ENCODE data around the gene HYI. TPM values are rescaled to one million over a fixed set of nuclear protein-coding genes. Genes with fewer than 3 reads are reported as not detected.

HYI gene
- total RNA-seq, 1 donor from 2014 or later: 25.8 TPM

- H3K36me3 ChIP-seq: no peaks in the 10 kb centered on the region
- H3K9me3 ChIP-seq: no peaks in the 10 kb centered on the region
- no peaks in the 10 kb centered on the region for H3K27me3 ChIP-seq
- no peak overlapping the region for H3K4me3 ChIP-seq
- TF ChIP-seq POLR2A (IDR thresholded peaks at IDR 0.05) (no peak), CTCF (IDR thresholded peaks at IDR 0.05) (no peak), POLR2AphosphoS5 (IDR thresholded peaks at IDR 0.05; ENCODE audit: insufficient read depth in 1 of 2, low read depth in 1 of 2) (no peak)
- no peak overlapping the region for H3K27ac ChIP-seq
- H3K4me1 ChIP-seq: no peaks in the 10 kb centered on the region
- intact Hi-C loops (cut with DNase I): loop anchor here (10.0 kb wide), 1 partner anchor 1237 kb away; no protein-coding TSS in a partner anchor
- DNase-seq (ENCODE audit: extremely low spot score in 2 of 2): no peak
Observed at GRCh38 chr1:43472087-43472462, 18.3 kb upstream of the HYI start.

GRCh38 chr1:43469932-43470331 lies 16.2 kb upstream of the HYI start:
- no peaks in the 10 kb centered on the region for H3K4me1 ChIP-seq

GRCh38 chr1:43468414-43468813 lies 14.7 kb upstream of the HYI start:
- intact Hi-C loops (cut with DNase I): no loop called here

More at GRCh38 chr1:43469932-43470331, 16.2 kb upstream of the HYI start:
- no peak for DNase-seq (ENCODE audit: extremely low spot score in 2 of 2)
- no peaks in the 10 kb centered on the region for H3K36me3 ChIP-seq
- no peaks in the 10 kb centered on the region for H3K27me3 ChIP-seq
- H3K27ac ChIP-seq: no peak overlapping the region
- H3K4me3 ChIP-seq: no peak overlapping the region
- TF ChIP-seq CTCF (IDR thresholded peaks at IDR 0.05) (no peak), POLR2AphosphoS5 (IDR thresholded peaks at IDR 0.05; ENCODE audit: insufficient read depth in 1 of 2, low read depth in 1 of 2) (no peak), POLR2A (IDR thresholded peaks at IDR 0.05) (no peak)
- intact Hi-C loops (cut with DNase I): loop anchor here (10.0 kb wide), 1 partner anchor 1235 kb away; no protein-coding TSS in a partner anchor
- no peaks in the 10 kb centered on the region for H3K9me3 ChIP-seq

GRCh38 chr1:43466403-43466802 lies 12.7 kb upstream of the HYI start:
- H3K36me3 ChIP-seq: no peaks in the 10 kb centered on the region
- intact Hi-C loops (cut with DNase I): no loop called here
- no peak overlapping the region for H3K4me3 ChIP-seq
- no peak for DNase-seq (ENCODE audit: extremely low spot score in 2 of 2)
- H3K27me3 ChIP-seq: no peaks in the 10 kb centered on the region
- no peak overlapping the region for H3K27ac ChIP-seq
- TF ChIP-seq CTCF (IDR thresholded peaks at IDR 0.05): no peak
- TF ChIP-seq POLR2AphosphoS5 (IDR thresholded peaks at IDR 0.05; ENCODE audit: insufficient read depth in 1 of 2, low read depth in 1 of 2): no peak
- TF ChIP-seq POLR2A (IDR thresholded peaks at IDR 0.05): no peak
- H3K9me3 ChIP-seq: no peaks in the 10 kb centered on the region
- no peaks in the 10 kb centered on the region for H3K4me1 ChIP-seq

More at GRCh38 chr1:43468414-43468813, 14.7 kb upstream of the HYI start:
- Histone ChIP-seq H3K4me3 (no peak overlapping the region), H3K9me3 (no peaks in the 10 kb centered on the region), H3K36me3 (no peaks in the 10 kb centered on the region), H3K4me1 (no peaks in the 10 kb centered on the region), H3K27ac (no peak overlapping the region), H3K27me3 (no peaks in the 10 kb centered on the region)
- no peak for TF ChIP-seq POLR2AphosphoS5 (IDR thresholded peaks at IDR 0.05; ENCODE audit: insufficient read depth in 1 of 2, low read depth in 1 of 2)
- TF ChIP-seq CTCF (IDR thresholded peaks at IDR 0.05): no peak
- no peak for TF ChIP-seq POLR2A (IDR thresholded peaks at IDR 0.05)
- no peak for DNase-seq (ENCODE audit: extremely low spot score in 2 of 2)

GRCh38 chr1:43465505-43466067 lies 11.9 kb upstream of the HYI start:
- TF ChIP-seq CTCF (IDR thresholded peaks at IDR 0.05) (no peak), POLR2AphosphoS5 (IDR thresholded peaks at IDR 0.05; ENCODE audit: insufficient read depth in 1 of 2, low read depth in 1 of 2) (no peak), POLR2A (IDR thresholded peaks at IDR 0.05) (no peak)

More at GRCh38 chr1:43465505-43466067, 11.9 kb upstream of the HYI start:
- no peak overlapping the region for H3K27ac ChIP-seq
- no peaks in the 10 kb centered on the region for H3K9me3 ChIP-seq
- no peak for DNase-seq (ENCODE audit: extremely low spot score in 2 of 2)
- no peaks in the 10 kb centered on the region for H3K4me1 ChIP-seq
- no peaks in the 10 kb centered on the region for H3K27me3 ChIP-seq
- intact Hi-C loops (cut with DNase I): no loop called here
- H3K36me3 ChIP-seq: no peaks in the 10 kb centered on the region
- H3K4me3 ChIP-seq: no peak overlapping the region

Measured in vagina (tissue), 2 donors.